OCI-LY1 (cell line): ENCODE data around the gene ATG9A.

ENCODE experiments used
- H2AFZ ChIP-seq: fragments of 200-600 bp; sonication (generic), shearing (Covaris generic); 2 replicates; pipeline ENCODE4 v1.6.0; 2014; ENCODE audit warnings: antibody characterized with exemption, mild to moderate bottlenecking, low read length
- H3F3A ChIP-seq: fragments of 200-600 bp; sonication (generic), shearing (Covaris generic); 2 replicates; pipeline ENCODE4 v1.6.0; 2014; ENCODE audit warnings: mild to moderate bottlenecking, antibody characterized with exemption, low read length, moderate library complexity; ENCODE audit not compliant: insufficient read depth
- H3K27ac ChIP-seq: fragments of 200-600 bp; sonication (generic); 2 replicates; pipeline ENCODE4 v1.5.1; 2014; ENCODE audit warnings: low read length, mixed run types, mild to moderate bottlenecking, low read depth; ENCODE audit not compliant: poor library complexity, severe bottlenecking
- H3K27me3 ChIP-seq: fragments of 200-600 bp; sonication (generic); 2 replicates; pipeline ENCODE4 v1.6.0; 2014; ENCODE audit warnings: antibody characterized with exemption, mild to moderate bottlenecking, low read length, moderate library complexity; ENCODE audit not compliant: insufficient read depth
- H3K36me3 ChIP-seq: fragments of 200-600 bp; sonication (generic); 2 replicates; pipeline ENCODE4 v1.6.1; 2014; ENCODE audit warnings: mild to moderate bottlenecking, antibody characterized with exemption, low read length, moderate library complexity, mixed read lengths; ENCODE audit not compliant: insufficient read depth
- H3K4me1 ChIP-seq: fragments of 200-600 bp; sonication (generic); 2 replicates; pipeline ENCODE4 v1.5.1; 2014; ENCODE audit warnings: mild to moderate bottlenecking, low read length, moderate library complexity; ENCODE audit not compliant: insufficient read depth, severe bottlenecking
- H3K4me2 ChIP-seq: fragments of 200-600 bp; sonication (generic), shearing (Covaris generic); 2 replicates; pipeline ENCODE4 v1.6.1; 2014; ENCODE audit warnings: low read length
- H3K4me3 ChIP-seq: fragments of 200-600 bp; sonication (generic); 2 replicates; pipeline ENCODE4 v1.5.1; 2014; ENCODE audit warnings: low read length, low read depth, mild to moderate bottlenecking, mixed read lengths; ENCODE audit not compliant: poor library complexity, severe bottlenecking
- H3K79me2 ChIP-seq: fragments of 200-600 bp; shearing (Covaris generic); 2 replicates; pipeline ENCODE4 v1.6.1; 2016; ENCODE audit warnings: mixed run types, low read length, mixed read lengths; ENCODE audit not compliant: insufficient read depth
- H3K9ac ChIP-seq: fragments of 200-600 bp; sonication (generic), shearing (Covaris generic); 2 replicates; pipeline ENCODE4 v1.6.1; 2014; ENCODE audit warnings: mild to moderate bottlenecking, low read length, mixed read lengths
- H3K9me2 ChIP-seq: fragments of 200-600 bp; sonication (generic), shearing (Covaris generic); 2 replicates; pipeline ENCODE4 v1.6.1; 2014; ENCODE audit warnings: low read depth, mild to moderate bottlenecking, low read length, mixed read lengths
- H3K9me3 ChIP-seq: fragments of 200-600 bp; shearing (Covaris generic); 2 replicates; pipeline ENCODE4 v1.6.1; 2014; ENCODE audit warnings: low read length, mixed read lengths
- H4K20me1 ChIP-seq: fragments of 200-600 bp; sonication (generic), shearing (Covaris generic); 2 replicates; pipeline ENCODE4 v1.6.0; 2016; ENCODE audit warnings: mild to moderate bottlenecking, low read length; ENCODE audit not compliant: insufficient read depth
- CTCF ChIP-seq: fragments of 200-600 bp; sonication (generic), shearing (Covaris generic); IDR thresholded peaks from 2 replicates; pipeline ENCODE4 v1.5.1; 2017; ENCODE audit warnings: mild to moderate bottlenecking, antibody characterized with exemption, low read length, moderate library complexity, mixed read lengths
- EZH2 ChIP-seq: fragments of 200-600 bp; sonication (generic), shearing (Covaris generic); IDR thresholded peaks from 2 replicates; pipeline ENCODE4 v1.8.0; 2017; ENCODE audit warnings: borderline replicate concordance, mixed run types, mild to moderate bottlenecking, antibody characterized with exemption, low read length, moderate library complexity, mixed read lengths

ATG9A gene

DNA sequence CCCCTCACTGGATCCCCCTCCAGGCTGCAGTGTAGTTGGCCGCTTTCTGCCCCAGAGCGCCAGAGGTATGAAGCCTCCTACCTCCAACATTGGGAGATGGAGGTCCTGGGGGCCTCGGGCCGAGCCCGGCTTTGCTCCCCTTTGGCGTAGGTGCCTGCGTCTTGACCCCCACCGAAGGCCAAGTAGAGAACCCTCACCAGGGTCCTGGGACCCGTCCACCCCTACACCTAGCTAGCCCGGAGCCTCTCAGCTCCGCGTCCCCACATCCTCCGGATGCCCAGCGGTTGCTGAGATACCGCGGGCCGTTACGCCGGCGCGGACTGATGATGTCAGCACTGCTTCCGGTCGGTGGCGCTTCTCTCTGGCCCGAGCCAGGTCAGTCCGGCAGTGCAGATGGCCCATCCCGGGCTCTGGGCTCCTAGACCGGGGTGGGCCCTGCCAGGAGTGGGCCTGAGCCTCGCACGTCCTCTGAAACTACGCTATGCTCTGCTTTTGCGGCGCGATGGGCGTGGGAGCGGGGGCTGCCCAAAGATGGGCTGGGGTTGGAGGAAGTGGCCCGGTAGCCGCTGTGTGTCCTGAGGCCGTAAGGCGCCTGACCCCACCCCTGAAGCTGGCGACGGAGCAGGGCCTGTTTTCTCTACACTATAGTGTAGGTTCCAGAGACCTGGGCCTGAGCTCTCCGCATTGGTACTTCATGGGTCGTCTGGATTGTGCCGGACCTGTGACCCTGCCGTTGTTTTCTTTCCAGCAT is 15.9 kb upstream of the ATG9A start, which contains the start of the genes GLB1L and STK16:
TSS of gene GLB1L (minus strand) at position 297 of the 751 bp plus-strand sequence. CDS start 1,871 bp downstream, outside the sequence.
TSS of gene STK16 (plus strand) at position 332 of the 751 bp plus-strand sequence. CDS start 521 bp downstream, outside the sequence.
- H3K9ac ChIP-seq = peak within 1 kb of the TSS; percentile 83
- H3K4me1 ChIP-seq = peaks cover 55% of the 10 kb centered on the region
- peak within 1 kb of the TSS; percentile 73 for H3K4me2 ChIP-seq
- H3K27me3 ChIP-seq = no peaks in the 10 kb centered on the region
- no peaks in the 10 kb centered on the region for H3K79me2 ChIP-seq
- H3K27ac ChIP-seq = peak within 1 kb of the TSS; percentile 39
- H3F3A ChIP-seq = no peaks in the 10 kb centered on the region
- no peaks in the 10 kb centered on the region for H3K9me2 ChIP-seq
- H3K9me3 ChIP-seq = no peaks in the 10 kb centered on the region
- no peaks in the 10 kb centered on the region for H4K20me1 ChIP-seq
- TF ChIP-seq CTCF (no peak), EZH2 (no peak)
- H3K4me3 ChIP-seq = peak within 1 kb of the TSS; percentile 78
- H2AFZ ChIP-seq = no peak within 1 kb of the TSS
- H3K36me3 ChIP-seq = peaks cover 31% of the 10 kb centered on the region

DNA sequence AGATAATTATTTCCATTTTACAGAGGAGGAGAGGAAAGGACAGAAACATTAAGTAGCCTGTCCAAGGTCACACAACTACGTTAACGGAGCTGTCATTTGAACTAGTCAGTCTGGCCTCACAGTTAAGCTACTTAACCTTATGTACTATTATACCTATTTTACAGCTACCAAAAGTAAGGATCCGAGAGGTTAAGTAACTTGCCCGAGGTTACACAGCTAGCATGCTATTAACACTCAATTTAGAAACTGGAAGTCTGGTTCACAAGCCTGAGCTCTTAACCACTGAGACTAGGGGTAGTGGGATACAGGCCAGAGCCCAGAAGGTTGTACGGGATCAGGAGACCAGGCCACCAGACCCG is 15.3 kb upstream of the ATG9A start:
- peak overlapping the region; percentile 78 for H3K4me3 ChIP-seq
- H3K36me3 ChIP-seq = peaks cover 25% of the 10 kb centered on the region; the same call in 1 of the 2 replicates
- no peaks in the 10 kb centered on the region for H3K79me2 ChIP-seq
- no peaks in the 10 kb centered on the region for H3K9me3 ChIP-seq
- H3K9me2 ChIP-seq = no peaks in the 10 kb centered on the region
- peak overlapping the region; percentile 83 for H3K9ac ChIP-seq
- no peak for TF ChIP-seq EZH2
- TF ChIP-seq CTCF = no peak; the same call in 1 of the 2 replicates
- H3K27ac ChIP-seq = no peak overlapping the region
- no peaks in the 10 kb centered on the region for H3F3A ChIP-seq
- no peaks in the 10 kb centered on the region for H3K27me3 ChIP-seq
- H2AFZ ChIP-seq = no peak overlapping the region
- H3K4me2 ChIP-seq = peak overlapping the region; percentile 73
- H3K4me1 ChIP-seq = peaks cover 50% of the 10 kb centered on the region
- H4K20me1 ChIP-seq = no peaks in the 10 kb centered on the region

DNA sequence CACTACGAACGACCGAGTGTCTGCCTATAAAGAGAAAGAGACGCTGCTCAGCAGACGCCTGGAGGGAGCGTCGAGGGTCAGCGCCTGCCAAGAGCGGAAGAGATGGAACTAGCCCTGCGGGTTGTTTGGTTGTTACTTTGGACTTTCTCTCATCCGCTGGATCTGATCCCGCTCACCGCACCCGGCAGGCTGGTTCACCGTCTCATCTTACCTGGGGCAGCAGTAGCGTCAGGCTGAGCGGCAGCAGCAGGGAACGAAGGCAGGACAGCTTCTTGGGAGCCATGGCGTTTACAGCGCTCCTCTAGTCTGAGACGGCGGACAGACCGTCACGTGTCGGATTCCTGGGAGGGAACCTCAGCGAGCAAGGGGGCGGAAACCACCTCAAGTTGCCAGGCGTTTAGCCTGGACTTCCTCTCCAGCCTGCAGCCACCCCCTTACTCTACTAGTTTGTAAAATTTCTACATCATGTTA is 13.9 kb upstream of the ATG9A start:
- Histone ChIP-seq H3K27me3 (no peaks in the 10 kb centered on the region), H4K20me1 (no peaks in the 10 kb centered on the region), H3K4me3 (no peak overlapping the region), H3F3A (no peaks in the 10 kb centered on the region), H2AFZ (no peak overlapping the region), H3K9me2 (no peaks in the 10 kb centered on the region), H3K9ac (no peak overlapping the region), H3K9me3 (no peaks in the 10 kb centered on the region), H3K27ac (no peak overlapping the region), H3K36me3 (peaks cover 15% of the 10 kb centered on the region), H3K79me2 (no peaks in the 10 kb centered on the region), H3K4me2 (no peak overlapping the region), H3K4me1 (peaks cover 35% of the 10 kb centered on the region)
- TF ChIP-seq CTCF (no peak), EZH2 (no peak)
